Epithelial cell of prostate (primary cell): Measurements from ENCODE around the gene GON4L.
"Not testable (repeated sequence)": the region's sequence is repeated elsewhere in the genome, so short reads cannot be mapped to it uniquely, and the experiment has no call there.

Experiments used
- DNase-seq: peaks from one replicate; pipeline ENCODE4 v3.0.0-alpha.2; 2011; ENCODE audit warnings: low read depth, low spot score
- H3K27ac ChIP-seq: fragments of 450-650 bp; 2 replicates; pipeline ENCODE4 v1.5.1; 2017; ENCODE audit warnings: mild to moderate bottlenecking

Gene GON4L

DNA sequence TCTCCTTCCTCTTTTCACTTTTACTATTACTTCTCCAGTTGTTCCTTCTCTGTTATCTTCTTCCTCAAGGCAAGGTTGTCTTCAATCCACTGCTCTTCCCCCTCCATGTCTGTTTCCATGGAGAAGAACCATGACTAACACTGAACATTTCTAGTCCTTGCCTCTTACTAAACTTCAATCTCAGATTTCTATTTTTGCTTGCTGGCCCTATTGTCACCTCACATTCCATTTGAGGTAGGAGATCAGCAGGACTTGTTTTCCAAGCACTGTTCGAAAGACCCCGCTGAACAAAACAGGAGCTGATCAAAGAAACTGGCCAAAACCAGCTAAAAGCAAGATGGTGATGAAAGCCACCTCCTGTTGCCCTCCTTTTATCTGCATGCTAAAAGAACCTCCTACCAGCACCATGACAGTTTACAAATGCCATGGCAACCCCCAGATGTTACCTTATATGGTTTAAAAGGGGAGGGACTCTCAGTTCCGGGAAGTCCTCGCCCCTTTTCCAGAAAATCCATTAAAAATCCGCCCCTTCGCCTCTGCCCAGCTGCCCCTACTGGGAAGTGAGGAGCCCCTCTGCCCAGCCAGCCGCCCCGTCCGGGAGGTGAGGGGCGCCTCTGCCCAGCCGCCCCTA, 22.6 kb downstream of the GON4L start:
- no peak for DNase-seq
- H3K27ac ChIP-seq: no peak overlapping the region

DNA sequence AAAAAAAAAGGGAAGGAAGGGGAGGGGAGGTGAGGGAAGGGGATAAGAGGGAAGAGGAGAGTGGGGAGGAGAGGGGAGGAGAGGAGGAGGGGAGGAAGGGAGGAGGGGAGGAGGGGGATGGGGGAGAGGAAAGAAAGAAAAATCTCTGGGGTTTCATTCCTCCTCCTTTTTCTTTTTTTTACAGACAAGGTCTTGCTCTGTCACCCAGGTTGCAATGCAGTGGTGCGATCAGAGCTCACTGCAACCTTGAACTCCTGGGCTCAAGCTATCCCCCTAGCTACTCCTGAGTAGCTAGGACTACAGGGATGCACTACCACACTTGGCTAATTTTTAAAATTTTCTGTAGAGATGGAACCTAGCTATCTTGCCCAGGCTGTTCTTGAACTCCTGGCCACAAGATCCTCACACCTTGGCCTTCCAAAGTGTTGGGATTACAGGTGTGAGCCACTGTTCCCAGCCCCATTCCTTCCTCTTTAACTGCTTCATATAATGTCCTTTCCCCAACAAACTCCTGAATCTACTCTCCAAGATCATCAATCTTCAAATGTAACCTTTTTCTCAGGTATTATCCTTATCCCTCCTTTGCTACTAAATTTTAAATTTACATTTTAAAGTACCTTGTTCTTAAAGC, 23.2 kb downstream of the GON4L start:
- H3K27ac ChIP-seq: no peak overlapping the region
- DNase-seq: no peak

DNA sequence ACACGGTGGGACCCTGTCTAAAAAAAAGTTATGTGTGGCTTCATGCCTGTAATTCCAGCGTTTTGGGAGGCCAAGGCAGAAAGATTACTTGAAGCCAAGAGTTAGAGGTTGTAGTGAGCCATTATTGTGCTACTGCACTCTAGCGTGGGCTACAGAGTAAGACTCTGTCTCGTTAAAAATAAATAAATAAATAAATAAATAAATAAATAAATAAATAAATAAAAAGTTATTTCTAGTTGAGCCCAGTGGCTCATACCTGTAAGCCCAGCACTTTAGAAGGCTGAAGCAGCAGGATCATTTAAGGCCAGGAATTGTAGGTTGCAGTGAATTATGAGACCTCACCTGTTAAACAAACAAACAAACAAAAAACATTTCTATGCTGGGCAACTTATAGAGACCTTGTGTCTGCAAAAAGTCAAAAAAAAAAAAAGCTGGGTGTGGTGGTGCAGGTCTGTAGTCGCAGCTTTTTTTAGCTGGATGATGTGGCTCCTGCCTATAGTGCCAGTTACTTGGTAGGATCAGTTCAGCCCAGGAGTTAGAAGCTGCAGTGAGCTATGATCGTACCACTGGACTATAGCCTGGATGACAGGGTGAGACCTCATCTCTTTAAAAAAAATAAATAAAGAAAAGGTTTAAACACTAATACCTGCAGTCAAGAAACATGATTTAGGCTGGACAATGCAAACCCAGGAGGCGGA, 25.6 kb downstream of the GON4L start:
- DNase-seq: no peak
- no peak overlapping the region for H3K27ac ChIP-seq

DNA sequence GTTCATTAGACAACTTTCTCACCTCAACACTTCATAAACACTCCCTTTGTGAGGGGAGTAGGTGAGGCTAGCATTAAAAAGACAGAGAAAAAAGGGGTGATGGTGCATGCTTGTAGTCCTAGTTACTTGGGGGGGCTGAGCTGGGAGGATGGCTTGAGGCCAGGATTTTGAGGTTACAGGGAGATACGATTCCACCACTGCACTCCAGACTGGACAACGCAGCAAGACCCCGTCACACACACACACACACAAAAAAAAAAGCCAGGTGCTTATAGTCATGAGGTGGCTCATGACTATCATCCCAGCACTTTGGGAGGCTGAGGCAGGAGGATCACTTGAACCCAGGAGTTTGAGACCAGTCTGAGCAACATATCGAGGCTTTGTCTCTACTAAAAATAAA, 29.6 kb downstream of the GON4L start:
- DNase-seq: no peak

DNA sequence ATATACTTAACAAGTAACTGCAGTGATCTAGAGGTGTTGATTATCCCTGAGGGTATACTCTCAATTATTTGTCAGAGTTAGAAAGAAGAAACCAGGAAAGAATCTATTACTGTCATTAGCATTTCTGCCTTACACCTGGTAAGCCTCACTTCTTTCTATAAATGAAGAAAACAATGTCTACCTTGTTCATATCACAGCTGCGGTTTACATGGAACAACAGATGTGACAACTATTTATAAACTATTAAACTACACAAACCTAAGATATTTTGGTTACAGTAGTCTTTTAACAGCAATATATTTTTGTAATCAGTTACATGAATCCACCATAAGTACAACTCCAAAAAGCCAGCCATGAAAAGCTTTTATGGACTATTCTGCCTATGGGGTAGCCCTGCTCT, 40.7 kb downstream of the GON4L start:
- H3K27ac ChIP-seq: no peak overlapping the region
- no peak for DNase-seq

More for the DNA sequence above, 29.6 kb downstream of the GON4L start:
- no peak overlapping the region for H3K27ac ChIP-seq

DNA sequence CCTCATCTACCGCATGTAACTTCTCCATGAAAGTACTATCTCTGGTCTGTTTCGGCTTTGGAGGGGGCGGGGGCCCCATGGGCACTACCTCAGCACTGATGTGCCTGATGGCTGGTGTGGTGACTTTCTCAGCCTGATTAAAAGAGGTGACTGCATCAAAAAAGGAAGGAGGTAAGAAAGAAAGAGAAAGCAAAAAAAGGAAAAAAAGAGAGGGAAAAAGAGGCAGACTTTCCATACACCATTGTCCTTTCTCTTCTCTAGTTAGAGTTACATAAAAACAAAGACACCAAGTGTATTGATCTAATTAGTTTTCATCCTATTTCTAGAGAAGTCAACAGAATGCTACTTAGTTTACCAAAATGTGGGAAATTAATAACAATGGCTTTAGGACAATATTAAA, 43.3 kb downstream of the GON4L start:
- no peak for DNase-seq
- no peak overlapping the region for H3K27ac ChIP-seq

DNA sequence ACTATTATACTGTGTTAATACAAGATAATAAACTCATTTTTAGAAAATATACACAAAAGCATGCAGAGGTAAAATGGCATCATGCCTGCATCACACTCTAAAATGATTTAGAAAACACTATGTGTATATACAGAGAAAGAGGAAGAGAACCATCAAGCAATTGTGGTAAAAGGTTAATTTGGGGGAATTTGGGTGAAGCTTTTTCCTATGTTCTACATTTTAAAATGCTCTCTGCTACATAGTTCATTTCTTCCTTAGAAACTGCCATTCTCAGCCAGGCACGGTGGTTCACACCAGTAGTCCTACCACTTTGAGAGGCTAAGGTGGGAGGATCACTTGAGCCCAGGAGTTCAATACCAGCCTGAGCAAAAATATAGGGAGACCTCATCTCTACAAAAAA, 44.1 kb downstream of the GON4L start:
- DNase-seq: no peak
- no peak overlapping the region for H3K27ac ChIP-seq

DNA sequence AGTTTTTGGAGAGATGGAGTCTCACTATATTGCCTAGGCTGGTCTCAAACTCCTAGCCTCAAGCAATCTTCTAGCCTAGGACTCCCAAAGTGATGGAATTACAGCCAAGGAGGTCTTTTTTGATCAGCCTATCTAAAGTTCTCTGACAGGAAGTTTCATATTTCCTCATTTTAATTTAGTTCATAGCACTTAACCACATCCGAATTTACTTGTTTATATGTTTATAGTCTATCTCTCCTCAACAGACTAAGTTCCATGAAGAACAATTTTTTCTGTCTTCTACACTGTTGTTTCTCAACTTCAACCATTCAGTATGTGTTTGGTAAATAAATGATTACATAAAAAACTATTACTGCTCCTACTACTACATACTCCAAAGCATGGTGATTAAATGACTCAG, 47.9 kb downstream of the GON4L start:
- H3K27ac ChIP-seq: no peak overlapping the region
- no peak for DNase-seq

DNA sequence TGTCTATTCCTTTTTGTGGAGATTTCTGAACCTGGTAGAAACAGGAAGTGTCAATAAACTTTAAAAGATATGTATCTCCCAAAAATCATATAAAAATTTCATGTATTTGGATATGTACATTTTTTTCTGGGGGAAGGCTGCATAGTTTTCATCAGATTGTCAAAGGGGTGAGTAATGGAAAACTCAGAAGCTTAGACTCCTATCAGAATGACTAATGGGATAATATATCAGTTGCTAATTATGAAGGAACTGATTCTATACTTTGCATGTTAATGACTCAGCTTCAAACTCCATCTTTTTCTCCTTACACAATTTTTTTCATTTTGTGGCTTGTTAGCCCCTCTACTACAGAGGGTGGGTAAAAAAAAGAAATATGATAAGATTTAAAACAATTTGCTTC, 55.9 kb downstream of the GON4L start:
- no peak overlapping the region for H3K27ac ChIP-seq
- no peak for DNase-seq

DNA sequence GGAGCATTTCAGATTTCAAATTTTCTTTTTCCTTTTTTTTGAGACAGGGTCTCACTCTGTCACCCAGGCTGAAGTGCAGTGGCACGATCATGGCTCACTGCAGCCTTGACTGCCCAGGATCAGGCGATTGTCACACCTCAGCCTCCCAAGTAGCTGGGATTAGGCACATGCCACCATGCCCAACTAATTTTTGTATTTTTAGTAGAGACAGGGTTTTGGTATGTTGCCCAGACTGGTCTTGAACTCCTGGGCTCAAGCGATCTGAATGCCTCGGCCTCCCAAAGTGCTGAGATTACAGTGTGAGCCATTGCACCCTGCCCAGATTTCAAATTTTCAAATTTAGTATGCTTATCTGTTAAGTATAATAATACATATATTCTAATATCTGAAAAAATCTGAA, 61.4 kb downstream of the GON4L start:
- not testable (repeated sequence) for DNase-seq, H3K27ac ChIP-seq

DNA sequence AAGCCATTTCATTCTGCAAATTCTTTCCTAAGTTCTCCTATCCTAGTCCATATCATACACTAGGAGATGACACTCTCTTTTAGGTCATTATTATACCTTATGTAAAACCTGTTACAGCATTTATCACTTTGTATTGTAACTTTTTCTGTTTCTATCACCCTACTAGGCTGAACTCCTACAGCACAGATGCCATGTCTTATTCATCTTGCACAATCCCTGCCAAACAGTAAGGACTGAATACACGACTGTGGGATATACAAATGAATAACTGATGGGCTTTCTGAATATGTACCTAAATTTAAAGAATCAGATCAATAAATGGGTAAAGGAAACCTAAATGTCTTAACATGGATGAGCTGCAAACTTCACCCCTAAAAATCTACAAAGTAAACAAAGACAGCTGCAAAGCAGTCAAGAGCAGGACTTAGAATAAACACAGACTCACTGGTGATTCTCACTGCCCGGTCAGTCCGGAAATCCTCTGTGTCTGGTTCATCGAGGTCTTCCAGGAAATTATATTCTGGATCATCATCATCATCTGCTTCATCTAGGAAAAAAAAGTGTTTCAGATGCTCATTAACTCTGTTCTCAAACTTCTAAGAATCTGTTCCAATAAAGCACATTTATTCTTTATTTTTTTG, 62.3 kb downstream of the GON4L start:
- no peak overlapping the region for H3K27ac ChIP-seq
- no peak for DNase-seq

DNA sequence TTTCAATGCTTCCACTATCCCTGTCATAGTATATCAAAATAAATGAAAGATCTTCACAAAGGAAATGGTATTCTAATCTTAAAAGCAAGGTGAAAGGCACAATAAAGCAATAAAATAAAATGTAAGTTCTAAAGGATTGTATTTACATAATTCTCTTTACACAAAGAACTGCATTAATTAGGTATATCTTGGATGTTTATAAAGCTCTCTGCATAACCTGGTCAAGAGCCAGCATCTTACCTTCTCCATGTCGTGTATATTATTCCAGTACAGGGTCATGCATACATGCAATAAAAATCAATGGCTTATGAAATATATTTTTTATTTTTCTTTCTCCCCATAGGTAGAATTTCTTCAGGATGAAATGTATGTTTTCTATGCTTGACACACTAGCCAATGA, 63.8 kb downstream of the GON4L start:
- H3K27ac ChIP-seq: no peak overlapping the region
- DNase-seq: no peak

DNA sequence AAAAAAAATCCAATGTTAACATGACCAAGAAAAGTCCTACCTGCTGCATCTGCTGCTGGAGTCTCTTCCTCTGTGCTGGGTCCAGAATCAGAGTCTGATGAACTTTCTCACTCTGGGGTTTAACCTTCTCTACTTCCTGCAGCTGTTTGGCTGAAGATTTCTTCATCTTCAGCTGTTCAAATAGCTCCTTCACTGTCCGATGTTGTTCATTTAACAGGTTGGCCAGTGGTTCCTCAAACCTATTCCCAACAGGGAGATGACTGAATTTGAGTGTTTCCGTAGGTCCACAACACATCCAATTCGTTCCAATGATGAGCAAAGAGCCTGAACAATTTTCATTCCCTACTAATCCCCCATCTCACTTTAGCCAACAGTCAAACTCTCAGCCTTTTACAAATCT, 79.4 kb downstream of the GON4L start:
- no peak for DNase-seq
- H3K27ac ChIP-seq: no peak overlapping the region

DNA sequence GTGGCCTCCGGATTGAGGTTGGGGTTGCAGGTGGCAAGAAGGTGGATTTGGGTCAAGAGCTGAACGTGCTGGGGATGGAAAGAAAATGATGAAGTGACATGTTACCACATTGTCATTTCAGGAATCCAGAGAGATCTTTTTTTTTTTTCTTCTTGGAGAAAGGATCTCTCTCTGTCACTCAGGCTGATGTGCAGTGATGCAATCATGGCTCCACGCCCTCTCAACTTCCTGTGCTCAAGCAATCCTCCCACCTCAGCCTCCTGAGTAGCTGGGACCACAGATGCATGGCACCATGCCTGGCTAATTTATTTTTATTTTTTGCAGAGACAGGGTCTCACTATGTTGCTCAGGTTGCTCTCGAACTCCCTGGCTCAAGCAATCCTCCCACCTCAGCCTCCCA, 80.6 kb downstream of the GON4L start:
- DNase-seq: no peak
- peak overlapping the region; percentile 49 for H3K27ac ChIP-seq

DNA sequence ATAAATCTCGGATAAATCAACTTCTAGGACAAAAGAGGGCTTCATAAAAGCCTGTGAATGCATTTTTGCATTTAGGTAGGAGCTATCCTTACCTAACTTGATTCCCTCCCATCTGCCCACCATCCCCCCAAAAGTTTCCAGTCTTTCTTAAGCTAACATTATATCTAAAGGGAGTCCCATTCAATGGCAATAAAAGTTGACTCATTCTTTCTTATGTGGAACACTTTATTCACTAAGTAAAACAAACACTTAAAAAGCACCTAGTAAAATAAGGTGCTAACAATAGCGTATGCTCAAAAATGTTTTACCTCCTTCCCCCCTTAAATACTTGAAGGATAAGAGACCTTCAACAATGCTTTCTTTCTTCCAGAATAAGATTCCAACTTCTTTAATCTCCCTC, 83.8 kb downstream of the GON4L start:
- no peak for DNase-seq
- H3K27ac ChIP-seq: no peak overlapping the region

DNA sequence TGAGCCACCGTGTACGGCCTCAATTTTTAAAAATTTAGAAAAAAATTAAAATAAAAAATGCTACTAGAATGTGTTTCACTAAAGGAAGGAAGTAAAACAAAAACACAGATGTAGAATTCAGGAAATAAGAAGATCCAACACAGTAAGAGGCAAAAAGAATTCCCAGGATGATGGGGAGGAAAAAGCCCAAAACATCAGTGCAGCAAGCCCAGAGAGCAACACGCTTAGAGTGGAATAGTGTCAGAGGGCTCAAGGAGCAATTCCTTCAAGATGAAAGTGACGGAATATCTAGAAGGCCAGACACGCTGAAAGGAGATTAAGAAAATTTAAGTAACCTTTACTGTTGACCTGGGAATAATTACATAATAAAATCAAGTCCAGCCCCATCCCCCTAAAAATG, 87.8 kb downstream of the GON4L start:
- DNase-seq: no peak
- no peak overlapping the region for H3K27ac ChIP-seq

DNA sequence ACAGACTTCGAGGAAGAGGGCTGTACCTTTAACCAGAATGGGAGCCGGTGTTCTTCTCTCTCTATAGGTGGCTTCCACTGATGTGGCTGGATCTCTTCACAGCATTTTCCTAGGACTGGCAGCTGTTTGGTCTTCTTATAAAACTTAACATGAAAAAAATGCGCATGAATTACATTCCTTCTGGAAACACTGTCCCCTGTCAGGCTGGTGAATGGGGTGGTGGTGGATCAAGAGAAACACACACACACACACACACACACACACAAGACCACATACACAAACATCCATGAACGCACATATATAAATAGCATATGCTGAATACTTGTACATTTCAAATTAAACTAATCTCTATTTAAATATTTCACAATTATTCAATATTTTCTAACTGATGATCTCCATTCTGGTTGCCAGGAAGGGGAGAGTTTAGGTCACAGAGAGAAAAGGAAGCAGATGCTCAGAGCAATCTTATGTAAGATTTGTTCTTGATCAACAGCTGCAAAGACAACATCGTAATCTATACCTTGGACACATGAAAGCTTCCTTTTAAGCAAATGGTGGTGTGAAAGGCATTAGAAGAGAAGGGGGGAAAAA, 89.5 kb downstream of the GON4L start:
- H3K27ac ChIP-seq, DNase-seq: not testable (repeated sequence)

DNA sequence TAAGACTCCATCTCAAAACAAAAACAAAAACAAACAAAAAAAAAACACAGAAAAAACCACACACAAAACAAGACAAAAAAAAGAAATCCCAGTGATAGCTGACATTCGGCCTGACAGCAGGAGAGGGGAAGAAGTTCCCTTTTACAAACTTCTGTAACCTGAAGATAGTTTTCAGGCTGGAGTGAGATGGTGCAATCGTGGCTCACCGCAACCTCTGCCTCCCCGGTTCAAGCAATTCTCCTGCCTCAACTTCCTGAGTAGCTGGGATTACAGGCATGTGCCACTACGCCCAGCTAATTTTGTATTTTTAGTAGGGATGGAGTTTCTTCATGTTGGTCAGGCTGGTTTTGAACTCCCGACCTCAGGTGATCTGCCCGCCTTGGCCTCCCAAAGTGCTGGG, 93.0 kb downstream of the GON4L start:
- H3K27ac ChIP-seq: peak overlapping the region; percentile 98
- DNase-seq: not testable (repeated sequence)

DNA sequence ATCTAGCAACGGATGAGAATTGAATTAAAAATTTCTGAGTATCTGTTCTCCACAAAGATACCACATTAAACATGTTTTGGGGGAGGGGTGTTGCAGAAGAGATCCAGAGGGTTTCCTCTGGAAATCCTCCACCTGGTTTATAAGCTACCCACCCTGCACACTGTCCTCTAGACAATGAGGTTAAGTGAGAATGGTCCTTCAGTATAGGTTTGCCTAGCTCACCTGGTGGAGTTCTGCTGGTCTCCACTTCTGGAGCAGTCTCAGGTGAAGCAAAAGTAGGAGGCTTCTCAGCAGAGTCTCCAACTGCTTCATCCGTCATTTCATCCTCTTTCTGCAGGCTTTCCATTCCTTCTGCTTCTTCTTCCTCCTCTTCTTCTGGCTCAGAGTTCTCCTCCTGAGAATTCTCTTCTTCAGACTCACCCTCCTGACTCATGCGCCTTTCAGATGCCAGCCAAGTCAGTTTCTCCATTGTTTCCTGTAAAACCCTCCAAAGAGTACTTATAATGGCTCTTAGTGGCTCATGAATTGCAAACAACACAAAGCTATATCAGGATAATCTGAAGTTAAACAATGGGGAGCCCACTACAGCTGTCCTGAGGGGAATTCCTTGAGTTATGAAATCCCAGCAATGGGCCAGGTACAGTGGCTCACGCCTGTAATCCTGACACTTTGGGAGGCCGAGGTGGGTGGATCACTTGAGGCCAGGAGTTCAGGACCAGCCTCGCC, 93.8 kb downstream of the GON4L start:
- peak overlapping the region; percentile 98 for H3K27ac ChIP-seq
- peak; percentile 80 for DNase-seq

DNA sequence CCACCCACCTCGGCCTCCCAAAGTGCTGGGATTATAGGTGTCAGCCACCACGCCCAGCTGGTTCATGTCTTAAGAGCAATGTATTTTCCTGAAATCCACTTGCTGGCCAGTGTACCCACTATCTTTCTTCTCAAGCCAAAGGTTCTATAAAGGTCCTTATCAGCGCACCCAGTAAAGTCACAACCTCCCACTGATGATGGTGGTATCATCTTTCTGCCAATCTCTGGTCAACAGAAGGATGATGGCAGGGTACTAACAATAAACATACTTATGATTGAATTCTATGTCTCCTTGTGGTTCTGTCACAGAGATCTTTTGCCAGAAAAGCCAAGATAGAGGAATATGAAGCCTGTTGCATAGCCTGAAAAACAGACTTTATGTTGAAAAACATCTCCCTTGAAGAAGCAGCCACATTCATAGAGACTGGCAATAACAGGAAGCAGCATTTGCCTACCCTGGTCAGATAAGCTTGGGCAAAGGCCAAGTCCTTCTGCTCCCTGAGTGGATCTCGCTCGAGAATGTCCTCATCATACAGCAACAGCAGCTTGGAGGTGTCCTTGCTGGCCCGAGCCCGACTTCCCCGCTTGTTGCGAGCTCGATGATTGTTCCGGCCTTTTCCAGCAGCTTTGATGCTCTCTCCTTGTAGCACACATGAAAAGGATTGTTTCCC, 95.1 kb downstream of the GON4L start:
- DNase-seq: no peak
- H3K27ac ChIP-seq: peak overlapping the region; percentile 98
